Endodermal cell (in vitro differentiated cells): ENCODE measurements around the gene RELA. TPM values are rescaled to one million over a fixed set of nuclear protein-coding genes. Genes with fewer than 3 reads are reported as not detected.

Source experiments
- DNase-seq: peaks from one replicate; pipeline ENCODE4 v3.0.0-alpha.2; 2017
- H3K27ac ChIP-seq: 2 replicates; pipeline ENCODE4 v1.5.1; 2013; ENCODE audit warnings: mild to moderate bottlenecking, low read depth, low read length, moderate library complexity
- H3K27me3 ChIP-seq: 2 replicates; pipeline ENCODE4 v1.6.1; 2013; ENCODE audit warnings: mild to moderate bottlenecking, low read length, moderate library complexity; ENCODE audit not compliant: insufficient read depth, control insufficient read depth, poor library complexity, severe bottlenecking
- H3K36me3 ChIP-seq: 2 replicates; pipeline ENCODE4 v1.7.0; 2013; ENCODE audit warnings: mild to moderate bottlenecking, low read length, moderate library complexity; ENCODE audit not compliant: control insufficient read depth, insufficient read depth
- H3K4me1 ChIP-seq: one replicate; pipeline ENCODE4 v1.7.0; 2013; ENCODE audit warnings: low read length; ENCODE audit not compliant: control insufficient read depth, insufficient read depth
- H3K4me3 ChIP-seq: 2 replicates; pipeline ENCODE4 v1.5.1; 2013; ENCODE audit warnings: mild to moderate bottlenecking, low read length, moderate library complexity
- H3K9ac ChIP-seq: 2 replicates; pipeline ENCODE4 v1.6.1; 2013; ENCODE audit warnings: mild to moderate bottlenecking, low read length, moderate library complexity; ENCODE audit not compliant: poor library complexity, severe bottlenecking; ENCODE audit errors: extremely low read depth
- H3K9me3 ChIP-seq: 2 replicates; pipeline ENCODE4 v1.6.1; 2013; ENCODE audit warnings: mild to moderate bottlenecking, low read length, moderate library complexity; ENCODE audit not compliant: control insufficient read depth
- H3K27ac Mint-ChIP-seq: 2 replicates; pipeline ENCODE4 v1.8.0; 2020; ENCODE audit warnings: mixed read lengths
- H3K27me3 Mint-ChIP-seq: 2 replicates; pipeline ENCODE4 v1.8.0; 2021; ENCODE audit warnings: mild to moderate bottlenecking, mixed read lengths; ENCODE audit not compliant: insufficient read depth
- H3K36me3 Mint-ChIP-seq: 2 replicates; pipeline ENCODE4 v1.8.0; 2020; ENCODE audit warnings: low read depth, mixed read lengths
- H3K4me1 Mint-ChIP-seq: 2 replicates; pipeline ENCODE4 v1.8.0; 2020; ENCODE audit warnings: mixed read lengths
- H3K4me3 Mint-ChIP-seq: 2 replicates; pipeline ENCODE4 v1.8.0; 2020; ENCODE audit warnings: mild to moderate bottlenecking, moderate library complexity, mixed read lengths
- H3K9me3 Mint-ChIP-seq: 2 replicates; pipeline ENCODE4 v1.8.0; 2020; ENCODE audit warnings: mild to moderate bottlenecking, mixed read lengths
- CTCF ChIP-seq: fragments of 200-600 bp; sonication (generic); conservative IDR thresholded peaks from 2 replicates; pipeline ENCODE4 v1.5.0; 2021; ENCODE audit warnings: antibody characterized with exemption, mild to moderate bottlenecking
- WGBS, 2 experiments: methylation state at CpG; one replicate each; pipeline versions ENCODE4 v1.1.5 to v1.1.7; 2013; ENCODE audit warnings: missing lambda C conversion rate in 2 of 2, mixed read lengths in 1 of 2; ENCODE audit not compliant: insufficient coverage in 1 of 2, insufficient read length in 1 of 2; 5-methylcytosine and 5-hydroxymethylcytosine counted together
- total RNA-seq, 2 donors: library from RNA; stranded (reverse); fragmentation: NEBNext Ultra II Directional in 1 of 2; extraction: Animal tissue kit (Norgen Biotek cat#: 25700) in 1 of 2; gene quantifications; 2 replicates in 1 of 2; 3 replicates in 1 of 2; pipeline ENCODE4 v1.2.1, GENCODE V29; 2021

RELA gene
- total RNA-seq, 2 donors from 2014 or later: 40.2 to 41.1 TPM

DNA sequence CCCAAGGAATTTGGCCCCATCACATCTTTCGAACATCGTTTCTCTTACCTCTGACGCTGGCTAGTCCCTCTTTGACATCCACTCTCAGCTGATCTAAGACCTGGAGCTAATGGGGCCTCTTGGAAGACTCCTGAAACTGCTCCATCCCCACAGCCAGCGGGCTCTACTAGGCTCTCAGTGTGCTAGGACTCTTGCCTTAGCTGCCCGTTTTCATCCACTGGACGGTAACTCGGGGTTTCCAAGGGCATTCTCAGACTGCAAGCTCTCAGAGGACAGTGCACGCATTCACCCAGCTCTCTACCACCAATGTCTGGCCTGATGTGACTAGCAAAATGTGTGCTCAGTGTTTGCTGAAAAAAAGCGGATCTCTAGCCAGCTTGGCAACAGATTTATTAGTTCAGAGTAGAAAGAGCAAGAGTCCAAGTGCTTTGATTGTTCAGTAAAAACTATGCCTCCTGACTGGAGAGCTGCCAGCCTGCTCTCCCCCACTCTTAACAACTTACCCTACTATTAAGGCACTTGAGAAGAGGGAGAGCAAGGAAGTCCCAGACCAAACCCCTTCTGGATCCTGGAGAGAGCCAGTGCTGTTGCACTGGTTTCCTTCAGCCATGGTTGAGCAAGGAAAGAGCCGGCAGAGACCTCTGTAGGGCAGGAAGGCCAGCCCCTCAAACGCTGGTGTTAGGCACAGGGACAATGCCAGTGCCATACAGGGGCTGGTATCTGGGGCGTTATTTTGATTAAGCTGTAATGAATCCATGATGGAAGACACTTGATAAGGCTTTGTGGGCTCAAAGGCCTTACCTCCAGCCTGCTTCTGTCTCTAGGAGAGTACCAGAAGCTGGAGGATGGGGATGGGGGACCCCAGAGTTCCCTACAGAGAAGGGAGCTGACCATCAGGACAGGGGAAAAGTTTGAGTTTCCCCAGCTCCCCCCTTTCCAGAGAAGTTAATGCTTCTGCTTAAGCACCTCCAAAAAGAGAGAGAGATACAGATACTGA is 9.2 kb downstream of the RELA start:
- Mint-ChIP-seq H3K9me3 (no peaks in the 10 kb centered on the region), H3K27ac (peak overlapping the region; percentile 92), H3K4me3 (peak overlapping the region; percentile 68), H3K4me1 (peaks cover 15% of the 10 kb centered on the region), H3K27me3 (no peaks in the 10 kb centered on the region), H3K36me3 (peaks cover 42% of the 10 kb centered on the region)
- H3K4me3 ChIP-seq: peak overlapping the region; percentile 82
- no peaks in the 10 kb centered on the region for H3K9me3 ChIP-seq
- H3K36me3 ChIP-seq: peaks cover 57% of the 10 kb centered on the region
- TF ChIP-seq CTCF: no peak
- peak overlapping the region; percentile 77 for H3K9ac ChIP-seq
- H3K27me3 ChIP-seq: no peaks in the 10 kb centered on the region
- DNase-seq: no peak
- no peaks in the 10 kb centered on the region for H3K4me1 ChIP-seq
- H3K27ac ChIP-seq: peak overlapping the region; percentile 95
- 76 to 80% methylated on average over 11 to 12 of the region's 12 CpGs for WGBS, 2 experiments

DNA sequence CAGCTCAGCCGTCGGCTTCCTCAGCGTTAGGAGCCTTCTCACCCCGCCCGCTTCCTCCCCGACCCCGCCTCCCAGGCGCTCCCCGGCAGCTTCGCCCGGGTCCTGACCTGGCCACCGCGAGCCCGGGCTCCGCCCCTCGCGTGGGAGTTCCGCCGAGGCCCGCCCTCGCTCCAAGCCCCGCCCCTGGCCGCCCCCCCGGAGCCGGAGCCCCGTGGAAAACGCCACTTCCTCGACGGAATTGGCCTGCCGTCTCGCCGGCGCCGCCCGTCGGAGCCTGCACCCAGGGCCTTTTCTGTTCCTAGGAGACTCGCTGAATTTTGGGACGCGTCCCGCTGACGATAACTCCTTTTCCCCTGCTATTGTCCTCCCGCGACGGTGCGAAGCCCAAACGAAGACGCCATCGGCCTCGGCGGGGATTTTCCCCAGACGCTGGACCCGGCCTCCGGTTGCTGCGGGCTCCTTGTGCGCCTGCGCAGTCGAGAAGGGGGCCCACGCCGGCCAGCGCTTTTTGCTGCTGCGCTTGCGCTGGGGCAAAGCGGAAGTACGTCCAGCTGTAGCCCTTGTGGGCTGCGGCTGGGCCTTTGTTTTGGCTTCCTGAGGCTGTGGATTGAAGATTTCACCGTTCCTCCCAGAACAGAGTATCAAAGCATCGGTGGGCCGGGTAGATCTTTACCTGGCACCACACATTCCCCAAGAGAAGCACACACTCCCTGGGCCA is 10.0 kb downstream of the RELA start:
- peak overlapping the region; percentile 82 for H3K4me3 ChIP-seq
- H3K27ac ChIP-seq: peak overlapping the region; percentile 95
- H3K4me1 Mint-ChIP-seq: peaks cover 15% of the 10 kb centered on the region
- 0 to 1% methylated on average over 41 to 68 of the region's 68 CpGs for WGBS, 2 experiments
- H3K27ac Mint-ChIP-seq: peak overlapping the region; percentile 92
- H3K4me3 Mint-ChIP-seq: peak overlapping the region; percentile 68
- H3K36me3 ChIP-seq: peaks cover 48% of the 10 kb centered on the region
- H3K9me3 ChIP-seq: no peaks in the 10 kb centered on the region
- peak overlapping the region; percentile 77 for H3K9ac ChIP-seq
- H3K9me3 Mint-ChIP-seq: no peaks in the 10 kb centered on the region
- no peaks in the 10 kb centered on the region for H3K4me1 ChIP-seq
- H3K27me3 ChIP-seq: no peaks in the 10 kb centered on the region
- peaks cover 33% of the 10 kb centered on the region for H3K36me3 Mint-ChIP-seq
- peaks cover 5% of the 10 kb centered on the region for H3K27me3 Mint-ChIP-seq
- no peak for TF ChIP-seq CTCF
- DNase-seq: peak; percentile 96

- peak overlapping the region; percentile 77 for H3K9ac ChIP-seq
- Mint-ChIP-seq H3K36me3 (peaks cover 25% of the 10 kb centered on the region), H3K9me3 (no peaks in the 10 kb centered on the region), H3K27me3 (peaks cover 6% of the 10 kb centered on the region), H3K27ac (peak overlapping the region; percentile 77), H3K4me3 (peak overlapping the region; percentile 68), H3K4me1 (peaks cover 15% of the 10 kb centered on the region)
- H3K27me3 ChIP-seq: no peaks in the 10 kb centered on the region
- H3K36me3 ChIP-seq: peaks cover 40% of the 10 kb centered on the region
- peak overlapping the region; percentile 95 for H3K27ac ChIP-seq
- no peak for TF ChIP-seq CTCF
- 49 to 51% methylated on average over 23 to 28 of the region's 28 CpGs for WGBS, 2 experiments
- peak; percentile 41 for DNase-seq
- no peaks in the 10 kb centered on the region for H3K4me1 ChIP-seq
- H3K9me3 ChIP-seq: no peaks in the 10 kb centered on the region
- peak overlapping the region; percentile 82 for H3K4me3 ChIP-seq
Measured at GRCh38 chr11:65651589-65652510, 10.9 kb downstream of the RELA start.
